Gastrocnemius medialis (tissue), 4 donors: Measurements from ENCODE around the gene BLOC1S2. TPM values are rescaled to one million over a fixed set of nuclear protein-coding genes. Genes with fewer than 3 reads are reported as not detected.

Source experiments
- ATAC-seq, 2 donors: fragments of 150-250 bp; one replicate each; pipeline ENCODE4 v1.9.1; 2016
- DNase-seq, 2 donors: peaks; one replicate each; pipeline ENCODE4 v3.0.0-alpha.2; 2019
- H3K27ac ChIP-seq, 4 donors: fragments of 200-600 bp; sonication (generic); 1 replicate in 1 of 4; 2 replicates in 3 of 4; pipeline ENCODE4 v1.5.1; 2016 to 2018; ENCODE audit warnings: mild to moderate bottlenecking in 2 of 4, moderate library complexity in 1 of 4
- H3K27me3 ChIP-seq, 3 donors: fragments of 200-600 bp; sonication (generic) in 2 of 3; 1 replicate in 1 of 3; 2 replicates in 2 of 3; pipeline versions ENCODE4 v1.5.1 to v1.6.0; 2016 to 2019; ENCODE audit warnings: mild to moderate bottlenecking in 1 of 3, moderate library complexity in 1 of 3
- H3K36me3 ChIP-seq, 2 donors: fragments of 200-600 bp; sonication (generic) in 1 of 2; one replicate each; pipeline ENCODE4 v1.5.1; 2017 to 2018
- H3K4me1 ChIP-seq, 2 donors: fragments of 200-600 bp; sonication (generic) in 1 of 2; one replicate each; pipeline ENCODE4 v1.5.1; 2016 to 2017; ENCODE audit warnings: mild to moderate bottlenecking in 2 of 2
- H3K4me3 ChIP-seq, 4 donors: fragments of 200-600 bp; sonication (generic) in 3 of 4; 1 replicate in 1 of 4; 2 replicates in 3 of 4; pipeline ENCODE4 v1.5.1; 2016 to 2019; ENCODE audit warnings: mild to moderate bottlenecking in 2 of 4
- H3K9me3 ChIP-seq, 3 donors: fragments of 200-600 bp; sonication (generic) in 2 of 3; 1 replicate in 1 of 3; 2 replicates in 2 of 3; pipeline ENCODE4 v1.5.1; 2016 to 2019
- POLR2A ChIP-seq, 2 donors: fragments of 450-650 bp; IDR thresholded peaks; one replicate each; pipeline ENCODE4 v1.6.1; 2017; ENCODE audit warnings: antibody characterized with exemption in 2 of 2, mild to moderate bottlenecking in 2 of 2, moderate library complexity in 2 of 2
- in situ Hi-C, 4 donors: fragments of 200-750 bp; cut with MboI; loops; one replicate each; pipeline versions ENCODE4 v1.15.0 to v1.8.0; 2017; ENCODE audit warnings: low sequenced_read_pairs in 4 of 4
- intact Hi-C: fragments of 100-400 bp; cut with DNase I; formaldehyde crosslinking; loops from one replicate; pipeline ENCODE4 v1.15.1; 2023; ENCODE audit warnings: low total_unique reads
- total RNA-seq, 4 donors: library from RNA; depleted of rRNA; stranded (reverse); fragments of >200 nt; gene quantifications; one replicate each; pipeline versions ENCODE4 v1.1.0 to v1.2.3, GENCODE V29; 2016
- TF ChIP-seq, protein P1 (sequence below), 5 experiments: fragments of 450-650 bp in 3 of 5; fragments of 200-600 bp in 2 of 5; sonication (generic) in 2 of 5; IDR thresholded peaks in 4 of 5; conservative IDR thresholded peaks in 1 of 5; 1 replicate in 4 of 5; 2 replicates in 1 of 5; pipeline ENCODE4 v1.5.1; 2016 to 2019; ENCODE audit warnings: antibody characterized with exemption in 5 of 5, mild to moderate bottlenecking in 3 of 5, moderate library complexity in 3 of 5

BLOC1S2 gene
- total RNA-seq, 4 donors from 2014 or later, result 60.4 to 114 (median 75.1) TPM

DNA sequence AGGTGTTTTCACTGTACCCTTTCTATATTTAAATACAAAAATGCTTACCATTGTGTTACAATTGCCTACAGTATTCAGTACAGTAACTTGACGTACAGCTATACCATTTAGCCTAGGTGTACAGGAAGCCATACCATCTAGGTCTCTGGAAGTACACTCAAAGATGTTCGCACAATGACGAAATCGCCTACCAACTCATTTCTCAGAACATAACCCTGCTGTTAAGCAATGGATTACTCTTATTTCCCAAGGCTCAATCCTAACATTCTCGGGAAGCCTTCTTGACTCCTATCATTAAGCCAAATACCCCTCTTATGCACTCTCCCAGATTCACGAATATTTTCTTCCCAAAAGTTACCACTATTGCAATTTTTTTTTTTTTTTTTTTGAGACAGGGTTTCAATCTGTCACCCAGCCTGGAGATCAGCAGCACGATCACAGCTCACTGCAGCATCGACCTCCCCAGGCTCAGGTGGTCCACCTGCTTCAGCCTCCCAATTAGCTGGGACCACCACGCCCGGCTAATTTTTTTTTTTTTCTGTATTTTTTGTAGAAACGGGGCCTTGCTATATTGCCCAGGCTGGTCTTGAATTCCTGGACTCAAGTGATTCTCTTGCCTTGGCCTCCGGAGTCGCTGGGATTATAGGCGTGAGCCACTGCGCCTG is 20.5 kb downstream of the BLOC1S2 start:
- ATAC-seq, result no peak
- peaks cover 9 to 20% of the 10 kb centered on the region in 2 donors for H3K4me1 ChIP-seq
- intact Hi-C loops (no loop called here), in situ Hi-C loops (no loop called here)
- H3K36me3 ChIP-seq, result peaks cover 0 to 6% of the 10 kb centered on the region in 2 donors
- H3K9me3 ChIP-seq, result no peaks in the 10 kb centered on the region
- no peak overlapping the region for H3K27ac ChIP-seq
- no peaks in the 10 kb centered on the region for H3K27me3 ChIP-seq
- TF ChIP-seq, protein P1, sequence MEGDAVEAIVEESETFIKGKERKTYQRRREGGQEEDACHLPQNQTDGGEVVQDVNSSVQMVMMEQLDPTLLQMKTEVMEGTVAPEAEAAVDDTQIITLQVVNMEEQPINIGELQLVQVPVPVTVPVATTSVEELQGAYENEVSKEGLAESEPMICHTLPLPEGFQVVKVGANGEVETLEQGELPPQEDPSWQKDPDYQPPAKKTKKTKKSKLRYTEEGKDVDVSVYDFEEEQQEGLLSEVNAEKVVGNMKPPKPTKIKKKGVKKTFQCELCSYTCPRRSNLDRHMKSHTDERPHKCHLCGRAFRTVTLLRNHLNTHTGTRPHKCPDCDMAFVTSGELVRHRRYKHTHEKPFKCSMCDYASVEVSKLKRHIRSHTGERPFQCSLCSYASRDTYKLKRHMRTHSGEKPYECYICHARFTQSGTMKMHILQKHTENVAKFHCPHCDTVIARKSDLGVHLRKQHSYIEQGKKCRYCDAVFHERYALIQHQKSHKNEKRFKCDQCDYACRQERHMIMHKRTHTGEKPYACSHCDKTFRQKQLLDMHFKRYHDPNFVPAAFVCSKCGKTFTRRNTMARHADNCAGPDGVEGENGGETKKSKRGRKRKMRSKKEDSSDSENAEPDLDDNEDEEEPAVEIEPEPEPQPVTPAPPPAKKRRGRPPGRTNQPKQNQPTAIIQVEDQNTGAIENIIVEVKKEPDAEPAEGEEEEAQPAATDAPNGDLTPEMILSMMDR (IDR thresholded peaks at IDR 0.05 in 4 of 5, conservative IDR thresholded peaks at IDR 0.05 in 1 of 5), result no peak
- TF ChIP-seq POLR2A (IDR thresholded peaks at IDR 0.05), result no peak
- DNase-seq, result no peak
- H3K4me3 ChIP-seq, result peak overlapping the region; percentile 68 to 99 (median 90)

DNA sequence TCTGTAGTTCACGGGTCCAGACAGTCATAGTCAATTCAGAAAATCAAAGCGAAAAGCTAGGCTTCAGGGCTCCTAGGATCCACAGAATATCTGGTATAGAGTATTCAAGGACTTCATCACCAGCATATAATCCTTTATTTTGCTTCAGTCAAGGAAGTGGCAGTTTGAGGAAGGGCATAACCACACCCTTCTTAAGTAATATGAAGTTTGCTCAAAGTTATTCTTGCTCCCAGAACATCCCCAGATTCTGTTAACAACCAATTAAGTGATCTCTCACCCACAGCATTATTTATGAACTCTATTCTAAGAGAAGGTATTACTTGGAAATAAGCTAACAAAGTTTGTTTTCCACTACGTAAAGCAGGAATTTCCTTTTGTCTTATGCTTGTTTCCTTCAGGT is 32.3 kb downstream of the BLOC1S2 start:
- Histone ChIP-seq H3K27me3 (no peaks in the 10 kb centered on the region), H3K4me3 (no peak overlapping the region), H3K9me3 (no peaks in the 10 kb centered on the region), H3K27ac (no peak overlapping the region), H3K36me3 (peaks cover 9 to 76% of the 10 kb centered on the region in 2 donors), H3K4me1 (no peaks in the 10 kb centered on the region)
- no peak for DNase-seq
- TF ChIP-seq, protein P1 (IDR thresholded peaks at IDR 0.05 in 4 of 5, conservative IDR thresholded peaks at IDR 0.05 in 1 of 5), result no peak
- in situ Hi-C loops (no loop called here), intact Hi-C loops (no loop called here)
- no peak for ATAC-seq

DNA sequence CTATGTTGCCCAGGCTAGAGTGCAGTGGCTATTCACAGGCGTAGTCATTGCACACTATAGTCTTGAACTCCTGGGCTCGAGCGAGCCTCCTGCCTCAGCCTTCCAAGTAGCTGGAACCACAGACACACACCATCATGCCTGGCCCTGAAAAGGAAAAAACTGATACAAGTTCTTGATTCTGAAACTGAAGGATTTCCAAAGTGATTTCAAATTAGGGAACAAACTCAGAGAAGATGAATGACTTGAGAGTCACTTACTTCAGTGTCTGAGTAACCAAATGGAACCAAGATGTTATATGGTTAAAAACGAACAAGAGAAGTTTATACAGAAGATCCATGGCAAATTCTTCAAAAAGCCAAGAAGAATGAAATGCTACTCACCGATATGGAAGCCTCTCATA is 33.4 kb downstream of the BLOC1S2 start:
- H3K9me3 ChIP-seq, result no peaks in the 10 kb centered on the region
- ATAC-seq (no peak), DNase-seq (no peak)
- intact Hi-C loops, result no loop called here
- in situ Hi-C loops, result no loop called here
- no peaks in the 10 kb centered on the region for H3K4me1 ChIP-seq
- H3K4me3 ChIP-seq, result no peak overlapping the region
- H3K27me3 ChIP-seq, result no peaks in the 10 kb centered on the region
- peaks cover 9 to 86% of the 10 kb centered on the region in 2 donors for H3K36me3 ChIP-seq
- no peak for TF ChIP-seq POLR2A (IDR thresholded peaks at IDR 0.05)
- TF ChIP-seq, protein P1 (IDR thresholded peaks at IDR 0.05 in 4 of 5, conservative IDR thresholded peaks at IDR 0.05 in 1 of 5), result no peak
- no peak overlapping the region for H3K27ac ChIP-seq

DNA sequence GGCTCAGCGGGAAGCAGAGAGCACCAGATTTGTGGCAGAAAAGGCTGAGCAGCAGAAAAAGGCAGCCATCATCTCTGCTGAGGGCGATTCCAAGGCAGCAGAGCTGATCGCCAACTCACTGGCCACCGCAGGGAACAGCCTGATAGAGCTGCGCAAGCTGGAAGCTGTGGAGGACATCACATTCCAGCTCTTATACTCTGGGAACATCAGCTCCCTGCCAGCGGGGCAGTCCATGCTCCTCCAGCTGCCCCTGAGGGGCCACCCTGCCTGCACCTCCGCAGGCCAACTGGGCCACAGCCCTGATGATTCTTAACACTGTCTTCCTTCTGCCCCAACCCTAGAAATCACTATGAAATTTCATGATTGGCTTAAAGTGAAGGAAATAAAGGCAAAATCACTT is 37.7 kb downstream of the BLOC1S2 start:
- in situ Hi-C loops, result no loop called here
- H3K36me3 ChIP-seq, result peaks cover 9 to 90% of the 10 kb centered on the region in 2 donors
- H3K4me1 ChIP-seq, result no peaks in the 10 kb centered on the region
- no peaks in the 10 kb centered on the region for H3K9me3 ChIP-seq
- no peak overlapping the region for H3K4me3 ChIP-seq
- H3K27ac ChIP-seq, result no peak overlapping the region
- TF ChIP-seq, protein P1 (IDR thresholded peaks at IDR 0.05 in 4 of 5, conservative IDR thresholded peaks at IDR 0.05 in 1 of 5), result no peak
- TF ChIP-seq POLR2A (IDR thresholded peaks at IDR 0.05), result no peak
- H3K27me3 ChIP-seq, result no peaks in the 10 kb centered on the region
- DNase-seq (no peak), ATAC-seq (no peak)
- intact Hi-C loops, result no loop called here
